Peyer's patch (tissue), 4 donors: ENCODE results near the gene CMKLR1.

Experiments used
- CTCF ChIP-seq, 6 experiments: fragments of 450-650 bp in 4 of 6; fragments of 200-600 bp in 2 of 6; sonication (generic) in 1 of 6; IDR thresholded peaks; one replicate each; pipeline ENCODE4 v1.5.1; 2017 to 2019; ENCODE audit warnings: antibody characterized with exemption in 6 of 6, mild to moderate bottlenecking in 3 of 6, moderate library complexity in 1 of 6
- POLR2A ChIP-seq, 2 donors: fragments of 450-650 bp; IDR thresholded peaks; one replicate each; pipeline ENCODE4 v1.5.1; 2017; ENCODE audit warnings: antibody characterized with exemption in 2 of 2, mild to moderate bottlenecking in 2 of 2, moderate library complexity in 2 of 2

GRCh38 chr12:108377260-108377659 lies 38.1 kb upstream of the CMKLR1 start:
- TF ChIP-seq CTCF (IDR thresholded peaks at IDR 0.05): no peak
- no peak for TF ChIP-seq POLR2A (IDR thresholded peaks at IDR 0.05)
